Posterior cingulate gyrus (tissue), 11 donors: ENCODE data around the gene PTPRK.
"Not testable (repeated sequence)": the region's sequence is repeated elsewhere in the genome, so short reads cannot be mapped to it uniquely, and the experiment has no call there.

ENCODE experiments used
- DNase-seq, 10 donors: peaks; one replicate each; pipeline versions ENCODE4 v3.0.0 to v3.0.0-alpha.2; 2020 to 2021; ENCODE audit warnings: mixed read lengths in 3 of 10
- intact Hi-C: fragments of 100-400 bp; cut with DNase I; formaldehyde crosslinking; loops from one replicate; pipeline ENCODE4 v1.15.1; 2023

The PTPRK gene

GRCh38 chr6:127998985-127999384 is 521.4 kb downstream of the PTPRK start:
- DNase-seq, result no peak
- intact Hi-C loops, result no loop called here

GRCh38 chr6:127997496-127998164 is 522.8 kb downstream of the PTPRK start:
- no peak for DNase-seq
- intact Hi-C loops, result no loop called here

- DNase-seq, result no peak
- intact Hi-C loops, result no loop called here
Observed at GRCh38 chr6:127996925-127997324, 523.5 kb downstream of the PTPRK start.

- DNase-seq, result no peak
- intact Hi-C loops, result no loop called here
Observed at GRCh38 chr6:127992144-127992543, 528.3 kb downstream of the PTPRK start.

GRCh38 chr6:127990074-127990473 is 530.3 kb downstream of the PTPRK start:
- intact Hi-C loops, result no loop called here
- DNase-seq, result no peak

GRCh38 chr6:127980996-127981395 is 539.4 kb downstream of the PTPRK start:
- intact Hi-C loops, result loop anchor here (10.0 kb wide), 1 partner anchor 544 kb away; the partner anchor contains the start of gene PTPRK
- peak in 5 of 10 donors; percentile 7 to 87 (median 30) for DNase-seq

GRCh38 chr6:127978185-127978584 is 542.2 kb downstream of the PTPRK start:
- DNase-seq, result not testable (repeated sequence)
- intact Hi-C loops, result loop anchor here (10.0 kb wide), 1 partner anchor 123 kb away; no protein-coding TSS in a partner anchor

GRCh38 chr6:127976796-127977195 is 543.6 kb downstream of the PTPRK start:
- no peak for DNase-seq
- intact Hi-C loops, result loop anchor here (10.0 kb wide), 1 partner anchor 122 kb away; no protein-coding TSS in a partner anchor

GRCh38 chr6:127976111-127976510 is 544.3 kb downstream of the PTPRK start:
- intact Hi-C loops, result loop anchor here (10.0 kb wide), 1 partner anchor 121 kb away; no protein-coding TSS in a partner anchor
- DNase-seq, result no peak

GRCh38 chr6:127972815-127973214 is 547.6 kb downstream of the PTPRK start:
- intact Hi-C loops, result loop anchor here (10.0 kb wide), 1 partner anchor 118 kb away; no protein-coding TSS in a partner anchor
- no peak for DNase-seq

- intact Hi-C loops, result loop anchor here (10.0 kb wide), 1 partner anchor 117 kb away; no protein-coding TSS in a partner anchor
- no peak for DNase-seq
Observed at GRCh38 chr6:127971945-127972391, 548.4 kb downstream of the PTPRK start.

GRCh38 chr6:127971386-127971785 is 549.0 kb downstream of the PTPRK start:
- no peak for DNase-seq
- intact Hi-C loops, result loop anchor here (10.0 kb wide), 1 partner anchor 117 kb away; no protein-coding TSS in a partner anchor

GRCh38 chr6:127969701-127970100 is 550.7 kb downstream of the PTPRK start:
- intact Hi-C loops, result loop anchor here (10.0 kb wide), 1 partner anchor 115 kb away; no protein-coding TSS in a partner anchor
- DNase-seq, result no peak

GRCh38 chr6:127968394-127968793 is 552.0 kb downstream of the PTPRK start:
- intact Hi-C loops, result no loop called here

GRCh38 chr6:127967708-127968107 is 552.7 kb downstream of the PTPRK start:
- DNase-seq, result peak in 1 of 10 donors; percentile 12
- intact Hi-C loops, result no loop called here

More at GRCh38 chr6:127968394-127968793, 552.0 kb downstream of the PTPRK start:
- DNase-seq, result no peak

GRCh38 chr6:127966616-127967015 is 553.8 kb downstream of the PTPRK start:
- intact Hi-C loops, result no loop called here
- DNase-seq, result no peak

GRCh38 chr6:127963495-127963894 is 556.9 kb downstream of the PTPRK start:
- intact Hi-C loops, result no loop called here
- no peak for DNase-seq

GRCh38 chr6:127959869-127960268 is 560.5 kb downstream of the PTPRK start:
- DNase-seq, result no peak
- intact Hi-C loops, result no loop called here

- DNase-seq, result no peak
- intact Hi-C loops, result no loop called here
Observed at GRCh38 chr6:127956956-127957355, 563.4 kb downstream of the PTPRK start.

GRCh38 chr6:127956260-127956888 is 564.0 kb downstream of the PTPRK start:
- intact Hi-C loops, result no loop called here
- DNase-seq, result no peak

- DNase-seq, result no peak
- intact Hi-C loops, result no loop called here
Observed at GRCh38 chr6:127954082-127954481, 566.3 kb downstream of the PTPRK start.

- intact Hi-C loops, result no loop called here
- no peak for DNase-seq
Observed at GRCh38 chr6:127952831-127953230, 567.6 kb downstream of the PTPRK start.
